Glutamatergic neuron (in vitro differentiated cells): Measurements from ENCODE around the gene CALML6. TPM values are rescaled to one million over a fixed set of nuclear protein-coding genes. Genes with fewer than 3 reads are reported as not detected.

Experiments used
- DNase-seq: peaks from one replicate; pipeline ENCODE4 v3.0.0; 2022
- H3K27ac Mint-ChIP-seq: one replicate; pipeline ENCODE4 v1.8.0; 2020; ENCODE audit warnings: mild to moderate bottlenecking, mixed read lengths, inconsistent platforms; ENCODE audit not compliant: unreplicated experiment
- H3K27me3 Mint-ChIP-seq: one replicate; pipeline ENCODE4 v1.8.0; 2020; ENCODE audit warnings: mild to moderate bottlenecking, moderate library complexity, mixed read lengths, inconsistent platforms; ENCODE audit not compliant: unreplicated experiment
- H3K36me3 Mint-ChIP-seq: one replicate; pipeline ENCODE4 v1.8.0; 2020; ENCODE audit warnings: mild to moderate bottlenecking, mixed read lengths, inconsistent platforms; ENCODE audit not compliant: unreplicated experiment
- H3K4me1 Mint-ChIP-seq: one replicate; pipeline ENCODE4 v1.8.0; 2020; ENCODE audit warnings: mild to moderate bottlenecking, low read depth, mixed read lengths, inconsistent platforms; ENCODE audit not compliant: unreplicated experiment
- H3K4me3 Mint-ChIP-seq: one replicate; pipeline ENCODE4 v1.8.0; 2020; ENCODE audit warnings: mild to moderate bottlenecking, mixed read lengths, inconsistent platforms; ENCODE audit not compliant: unreplicated experiment
- H3K9me3 Mint-ChIP-seq: one replicate; pipeline ENCODE4 v1.8.0; 2020; ENCODE audit warnings: mild to moderate bottlenecking, moderate library complexity, mixed read lengths, inconsistent platforms; ENCODE audit not compliant: unreplicated experiment
- CTCF ChIP-seq: fragments of 200-600 bp; sonication (generic); IDR thresholded peaks from one replicate; pipeline ENCODE4 v1.5.0; 2021; ENCODE audit not compliant: partially characterized antibody, unreplicated experiment
- long read RNA-seq: library from polyadenylated mRNA; unstranded; transcript quantifications from one replicate; pipeline ENCODE4 v2.0.0, GENCODE V29; 2020; ENCODE audit not compliant: unreplicated experiment
- total RNA-seq: library from RNA; stranded (reverse); fragmentation: NEBNext Ultra II Directional; extraction: Animal tissue kit (Norgen Biotek cat#: 25700); gene quantifications from one replicate; pipeline ENCODE4 v1.2.1, GENCODE V29; 2021; ENCODE audit not compliant: unreplicated experiment

The CALML6 gene
- 5.2 TPM for total RNA-seq
- long read RNA-seq, result 0 reads

- H3K36me3 Mint-ChIP-seq, result no peaks in the 10 kb centered on the region
- no peak for TF ChIP-seq CTCF
- no peak within 1 kb of the TSS for H3K27ac Mint-ChIP-seq
- H3K4me3 Mint-ChIP-seq, result no peak within 1 kb of the TSS
- H3K27me3 Mint-ChIP-seq, result peaks cover 4% of the 10 kb centered on the region
- DNase-seq, result peak; percentile 17
- peaks cover 6% of the 10 kb centered on the region for H3K4me1 Mint-ChIP-seq
- peaks cover 5% of the 10 kb centered on the region for H3K9me3 Mint-ChIP-seq
Measured at GRCh38 chr1:1914971-1915692, at the start of gene CALML6. Gene CALML6, plus strand, starts transcription at chr1:1915260. Its CDS starts 21 bp downstream, at chr1:1915281.

GRCh38 chr1:1867164-1867563 is 47.9 kb upstream of the CALML6 start:
- peaks cover 8% of the 10 kb centered on the region for H3K9me3 Mint-ChIP-seq
- DNase-seq, result no peak
- H3K4me1 Mint-ChIP-seq, result peaks cover 22% of the 10 kb centered on the region

GRCh38 chr1:1869469-1869868 is 45.6 kb upstream of the CALML6 start:
- no peaks in the 10 kb centered on the region for H3K36me3 Mint-ChIP-seq
- peaks cover 12% of the 10 kb centered on the region for H3K27me3 Mint-ChIP-seq
- DNase-seq, result no peak
- H3K4me1 Mint-ChIP-seq, result peaks cover 20% of the 10 kb centered on the region
- no peak for TF ChIP-seq CTCF
- H3K9me3 Mint-ChIP-seq, result peaks cover 9% of the 10 kb centered on the region
- H3K27ac Mint-ChIP-seq, result no peak overlapping the region
- H3K4me3 Mint-ChIP-seq, result no peak overlapping the region

More at GRCh38 chr1:1867164-1867563, 47.9 kb upstream of the CALML6 start:
- no peak overlapping the region for H3K27ac Mint-ChIP-seq
- peaks cover 10% of the 10 kb centered on the region for H3K27me3 Mint-ChIP-seq
- no peak overlapping the region for H3K4me3 Mint-ChIP-seq
- H3K36me3 Mint-ChIP-seq, result no peaks in the 10 kb centered on the region
- no peak for TF ChIP-seq CTCF

- peak overlapping the region; percentile 27 for H3K4me3 Mint-ChIP-seq
Measured at GRCh38 chr1:1872329-1872994, 42.6 kb upstream of the CALML6 start.

More at GRCh38 chr1:1872329-1872994, 42.6 kb upstream of the CALML6 start:
- DNase-seq, result no peak
- H3K36me3 Mint-ChIP-seq, result peaks cover 12% of the 10 kb centered on the region
- peak overlapping the region; percentile 15 for H3K27ac Mint-ChIP-seq
- peaks cover 20% of the 10 kb centered on the region for H3K4me1 Mint-ChIP-seq
- peaks cover 14% of the 10 kb centered on the region for H3K9me3 Mint-ChIP-seq
- no peak for TF ChIP-seq CTCF
- peaks cover 10% of the 10 kb centered on the region for H3K27me3 Mint-ChIP-seq
